H1 (cell line): Measurements from ENCODE around the gene DDX23.

Experiments used
- CREB1 ChIP-seq: IDR thresholded peaks from 2 replicates; pipeline ENCODE4 v1.6.1; 2012; ENCODE audit warnings: inconsistent platforms
- EGR1 ChIP-seq: IDR thresholded peaks from 2 replicates; pipeline ENCODE4 v1.6.1; 2011; ENCODE audit warnings: low read depth, low read length, borderline replicate concordance
- POLR2A ChIP-seq, 2 experiments: IDR thresholded peaks; 1 replicate in 1 of 2; 2 replicates in 1 of 2; pipeline ENCODE4 v1.6.1; 2011; ENCODE audit warnings: low read depth in 2 of 2, low read length in 2 of 2, mild to moderate bottlenecking in 2 of 2; ENCODE audit errors: control extremely low read depth in 1 of 2
- POLR2AphosphoS5 ChIP-seq: IDR thresholded peaks from 2 replicates; pipeline ENCODE4 v1.6.1; 2011; ENCODE audit warnings: low read depth, low read length
- RAD21 ChIP-seq, 2 experiments: IDR thresholded peaks in 1 of 2; conservative IDR thresholded peaks in 1 of 2; 2 replicates each; pipeline ENCODE4 v1.6.1; 2011; ENCODE audit warnings: low read depth in 2 of 2, low read length in 2 of 2, improper control_type of control experiment in 1 of 2, inconsistent platforms in 1 of 2, mild to moderate bottlenecking in 1 of 2, moderate library complexity in 1 of 2
- RBBP5 ChIP-seq: IDR thresholded peaks from 2 replicates; pipeline ENCODE4 v1.7.1; 2012; ENCODE audit warnings: low read depth, mild to moderate bottlenecking, inconsistent platforms, low read length, moderate library complexity, borderline replicate concordance
- TAF1 ChIP-seq: IDR thresholded peaks from 2 replicates; pipeline ENCODE4 v1.6.1; 2011; ENCODE audit warnings: mild to moderate bottlenecking, low read depth, low read length
- YY1 ChIP-seq: IDR thresholded peaks from 2 replicates; pipeline ENCODE4 v1.6.1; 2011; ENCODE audit warnings: low read depth, mild to moderate bottlenecking, low read length
- ZNF274 ChIP-seq: IDR thresholded peaks from 2 replicates; pipeline ENCODE4 v1.7.0; 2012; ENCODE audit warnings: low read length, borderline replicate concordance; ENCODE audit errors: extremely low read depth
- TF ChIP-seq, protein P1 (sequence below), 3 experiments: IDR thresholded peaks; 1 replicate in 2 of 3; 2 replicates in 1 of 3; pipeline versions ENCODE4 v1.5.1 to v1.6.1; 2011; ENCODE audit warnings: low read length in 3 of 3, mild to moderate bottlenecking in 3 of 3, inconsistent platforms in 2 of 3, low read depth in 1 of 3, moderate library complexity in 1 of 3; ENCODE audit not compliant: insufficient read depth in 1 of 3; ENCODE audit errors: control extremely low read depth in 1 of 3
- TF ChIP-seq, protein P2 (sequence below): IDR thresholded peaks from 2 replicates; pipeline ENCODE4 v1.6.1; 2011; ENCODE audit warnings: low read length, improper control_type of control experiment

DNA sequence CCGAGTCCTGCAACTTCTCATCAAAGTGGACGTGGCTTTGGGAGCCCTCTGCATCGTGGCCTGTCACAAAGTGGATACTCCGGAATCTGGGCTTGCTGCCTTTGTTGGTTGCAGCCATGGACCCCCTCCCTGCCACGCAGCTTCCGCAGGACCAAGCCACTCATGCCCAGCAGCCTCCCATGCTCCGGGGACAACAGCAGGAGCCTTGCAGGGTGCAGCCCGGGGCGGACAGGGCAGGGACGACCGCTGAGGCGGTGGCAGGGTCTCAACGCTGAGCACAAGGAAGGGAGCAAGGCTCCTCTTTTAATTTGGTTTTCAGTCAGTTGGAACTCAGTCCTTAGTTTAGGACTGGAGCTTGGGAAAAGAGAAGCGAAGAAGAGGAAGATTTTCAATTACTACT is 51.0 kb downstream of the DDX23 start:
- TF ChIP-seq RBBP5 (no peak), EGR1 (no peak), POLR2A (IDR thresholded peaks at IDR 0.05; ENCODE audit: control extremely low read depth in 1 of 2, low read depth in 2 of 2, low read length in 2 of 2) (no peak), POLR2AphosphoS5 (no peak), CREB1 (no peak), YY1 (no peak), RAD21 (IDR thresholded peaks at IDR 0.05 in 1 of 2, conservative IDR thresholded peaks at IDR 0.05 in 1 of 2; ENCODE audit: low read depth in 2 of 2, low read length in 2 of 2) (no peak), TAF1 (no peak), ZNF274 (no peak)
- TF ChIP-seq, protein P1, sequence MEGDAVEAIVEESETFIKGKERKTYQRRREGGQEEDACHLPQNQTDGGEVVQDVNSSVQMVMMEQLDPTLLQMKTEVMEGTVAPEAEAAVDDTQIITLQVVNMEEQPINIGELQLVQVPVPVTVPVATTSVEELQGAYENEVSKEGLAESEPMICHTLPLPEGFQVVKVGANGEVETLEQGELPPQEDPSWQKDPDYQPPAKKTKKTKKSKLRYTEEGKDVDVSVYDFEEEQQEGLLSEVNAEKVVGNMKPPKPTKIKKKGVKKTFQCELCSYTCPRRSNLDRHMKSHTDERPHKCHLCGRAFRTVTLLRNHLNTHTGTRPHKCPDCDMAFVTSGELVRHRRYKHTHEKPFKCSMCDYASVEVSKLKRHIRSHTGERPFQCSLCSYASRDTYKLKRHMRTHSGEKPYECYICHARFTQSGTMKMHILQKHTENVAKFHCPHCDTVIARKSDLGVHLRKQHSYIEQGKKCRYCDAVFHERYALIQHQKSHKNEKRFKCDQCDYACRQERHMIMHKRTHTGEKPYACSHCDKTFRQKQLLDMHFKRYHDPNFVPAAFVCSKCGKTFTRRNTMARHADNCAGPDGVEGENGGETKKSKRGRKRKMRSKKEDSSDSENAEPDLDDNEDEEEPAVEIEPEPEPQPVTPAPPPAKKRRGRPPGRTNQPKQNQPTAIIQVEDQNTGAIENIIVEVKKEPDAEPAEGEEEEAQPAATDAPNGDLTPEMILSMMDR (IDR thresholded peaks at IDR 0.05; ENCODE audit: control extremely low read depth in 1 of 3, insufficient read depth in 1 of 3, low read depth in 1 of 3, low read length in 3 of 3), result no peak
- TF ChIP-seq, protein P2, sequence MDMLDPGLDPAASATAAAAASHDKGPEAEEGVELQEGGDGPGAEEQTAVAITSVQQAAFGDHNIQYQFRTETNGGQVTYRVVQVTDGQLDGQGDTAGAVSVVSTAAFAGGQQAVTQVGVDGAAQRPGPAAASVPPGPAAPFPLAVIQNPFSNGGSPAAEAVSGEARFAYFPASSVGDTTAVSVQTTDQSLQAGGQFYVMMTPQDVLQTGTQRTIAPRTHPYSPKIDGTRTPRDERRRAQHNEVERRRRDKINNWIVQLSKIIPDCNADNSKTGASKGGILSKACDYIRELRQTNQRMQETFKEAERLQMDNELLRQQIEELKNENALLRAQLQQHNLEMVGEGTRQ, result no peak
